Measurements from ENCODE around the gene CCDC34. TPM values are rescaled to one million over a fixed set of nuclear protein-coding genes. Genes with fewer than 3 reads are reported as not detected.

Gene CCDC34
- total and polyA plus RNA-seq, 7 donors, result 2.0 to 10.4 (median 4.3) TPM

DNA sequence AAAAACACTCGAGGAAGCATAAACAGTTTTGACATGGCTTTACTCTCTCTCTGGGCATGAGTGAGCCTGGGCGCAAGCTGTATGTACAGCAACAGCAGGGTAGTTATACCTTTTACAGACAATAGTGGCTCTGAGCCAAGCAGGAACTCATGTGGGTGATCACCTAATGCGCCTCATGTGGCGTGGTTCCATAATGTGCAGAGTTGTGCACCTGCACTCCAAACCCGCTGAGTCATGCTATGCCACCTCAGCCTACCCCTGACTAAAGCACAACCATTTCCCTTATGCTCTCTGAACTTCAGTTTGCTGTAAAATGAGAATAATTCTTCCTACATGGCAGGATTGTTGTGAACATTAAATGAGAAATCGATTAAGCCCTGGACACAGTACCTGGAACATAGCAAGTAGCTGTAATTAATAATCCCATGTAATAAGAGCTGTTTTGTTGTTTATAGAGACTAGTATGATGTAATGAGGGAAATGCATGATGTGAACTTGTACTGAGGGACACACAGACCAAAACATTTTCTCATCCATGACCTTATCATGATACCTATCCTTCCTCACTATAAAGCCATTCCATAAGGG lies 71.6 kb downstream of the CCDC34 start:
- Histone ChIP-seq H3K36me3 (no peaks in the 10 kb centered on the region), H3K4me3 (no peak overlapping the region), H3K27ac (no peak overlapping the region), H3K9me3 (no peaks in the 10 kb centered on the region), H3K27me3 (no peaks in the 10 kb centered on the region), H3K4me1 (peaks cover 0 to 6% (median 2%) of the 10 kb centered on the region in 4 donors)
- WGBS, 2 donors, result 66 to 86% methylated on average over 6 of the region's 6 CpGs
- intact Hi-C loops (cut with DNase I), result no loop called here
- TF ChIP-seq, protein P1, sequence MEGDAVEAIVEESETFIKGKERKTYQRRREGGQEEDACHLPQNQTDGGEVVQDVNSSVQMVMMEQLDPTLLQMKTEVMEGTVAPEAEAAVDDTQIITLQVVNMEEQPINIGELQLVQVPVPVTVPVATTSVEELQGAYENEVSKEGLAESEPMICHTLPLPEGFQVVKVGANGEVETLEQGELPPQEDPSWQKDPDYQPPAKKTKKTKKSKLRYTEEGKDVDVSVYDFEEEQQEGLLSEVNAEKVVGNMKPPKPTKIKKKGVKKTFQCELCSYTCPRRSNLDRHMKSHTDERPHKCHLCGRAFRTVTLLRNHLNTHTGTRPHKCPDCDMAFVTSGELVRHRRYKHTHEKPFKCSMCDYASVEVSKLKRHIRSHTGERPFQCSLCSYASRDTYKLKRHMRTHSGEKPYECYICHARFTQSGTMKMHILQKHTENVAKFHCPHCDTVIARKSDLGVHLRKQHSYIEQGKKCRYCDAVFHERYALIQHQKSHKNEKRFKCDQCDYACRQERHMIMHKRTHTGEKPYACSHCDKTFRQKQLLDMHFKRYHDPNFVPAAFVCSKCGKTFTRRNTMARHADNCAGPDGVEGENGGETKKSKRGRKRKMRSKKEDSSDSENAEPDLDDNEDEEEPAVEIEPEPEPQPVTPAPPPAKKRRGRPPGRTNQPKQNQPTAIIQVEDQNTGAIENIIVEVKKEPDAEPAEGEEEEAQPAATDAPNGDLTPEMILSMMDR (IDR thresholded peaks at IDR 0.05), result no peak
- TF ChIP-seq EP300 (IDR thresholded peaks at IDR 0.05), result no peak
- no peak for DNase-seq

DNA sequence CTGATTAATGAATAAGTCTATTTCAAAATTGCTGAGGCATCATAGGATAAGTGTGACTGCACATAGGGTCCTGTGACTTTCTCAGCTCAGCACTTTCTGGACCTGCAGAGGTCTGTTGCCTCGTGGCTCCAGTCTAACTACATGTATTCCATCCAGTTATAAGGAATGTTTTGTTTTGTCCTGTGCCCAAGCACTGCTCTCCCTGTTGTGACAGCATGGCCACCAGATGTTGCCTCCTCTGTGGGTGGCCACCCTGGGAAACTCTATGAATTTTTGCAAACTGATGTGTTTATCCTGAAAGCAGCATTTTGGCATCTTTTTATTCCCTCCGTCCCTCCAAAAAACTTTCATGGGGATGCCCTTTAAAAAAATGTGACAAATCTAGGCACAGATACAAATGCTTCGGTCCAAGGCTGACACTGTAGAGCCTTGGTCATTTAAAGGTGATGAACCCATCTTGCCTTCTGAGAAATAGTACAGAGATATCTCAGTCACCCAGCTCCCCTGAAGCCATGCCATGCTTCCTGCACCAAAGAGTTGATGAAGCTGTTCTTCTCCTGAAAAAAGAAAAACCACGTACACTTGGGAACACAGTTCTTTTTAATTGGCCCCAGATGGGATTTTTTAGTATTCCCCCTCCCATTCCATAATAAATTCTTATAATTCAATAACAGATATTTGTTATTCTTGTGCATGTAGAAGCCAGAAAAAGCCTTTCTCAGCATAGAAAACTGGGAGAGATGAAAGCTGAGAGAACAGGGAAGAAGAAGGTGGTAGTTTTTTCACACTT lies 72.6 kb downstream of the CCDC34 start:
- TF ChIP-seq, protein P1 (IDR thresholded peaks at IDR 0.05), result no peak
- TF ChIP-seq POLR2A (IDR thresholded peaks at IDR 0.05) (no peak), EP300 (IDR thresholded peaks at IDR 0.05) (no peak), POLR2AphosphoS5 (IDR thresholded peaks at IDR 0.05) (no peak)
- Histone ChIP-seq H3K27me3 (no peaks in the 10 kb centered on the region), H3K36me3 (no peaks in the 10 kb centered on the region), H3K4me3 (no peak overlapping the region), H3K27ac (no peak overlapping the region), H3K9me3 (no peaks in the 10 kb centered on the region), H3K4me1 (no peaks in the 10 kb centered on the region)
- intact Hi-C loops (cut with DNase I), result no loop called here
- no peak for DNase-seq
- WGBS, 2 donors, result 75 to 87% methylated on average over 4 of the region's 4 CpGs

Other genes starting within 250 kb of the CCDC34 start
- 10 to 100 TPM; 29.9 to 44.3 (median 38.6) TPM for gene LGR4, start 109.6 kb upstream of the CCDC34 start, total RNA-seq
- 10 to 100 TPM; 11.3 to 23.5 (median 12.6) TPM for gene LGR4, start 109.6 kb upstream of the CCDC34 start, polyA plus RNA-seq
- gene LIN7C, start 143.6 kb upstream of the CCDC34 start, total RNA-seq, result 10 to 100 TPM; 34.3 to 53.3 (median 48.9) TPM
- 10 to 100 TPM in 2 of 3 donors, 1 to 10 TPM in 1; 9.0 to 13.4 (median 12.1) TPM for gene LIN7C, start 143.6 kb upstream of the CCDC34 start, polyA plus RNA-seq